HEK293 (cell line): ENCODE measurements around the gene DUSP10.

Experiments used
- CTCF ChIA-PET: fragments of 350-600 bp; formaldehyde crosslinking; extraction: SDS; loops from one replicate; lab custom pipeline; 2021; ENCODE audit warnings: antibody characterized with exemption; lab: Yijun Ruan, JAX
- POLR2A ChIA-PET: fragments of 300-600 bp; formaldehyde crosslinking; extraction: SDS; loops from one replicate; lab custom pipeline; 2020; ENCODE audit warnings: antibody characterized with exemption, inconsistent platforms; lab: Yijun Ruan, JAX
- H3K27ac ChIP-seq: fragments of 200-500 bp; sonication (Bioruptor generic); 2 replicates; pipeline ENCODE4 v1.5.1; 2014; ENCODE audit warnings: low read depth, low read length, control low read depth, inconsistent platforms; ENCODE audit errors: extremely low read depth
- H3K36me3 ChIP-seq, 2 experiments: fragments of 200-500 bp in 1 of 2; sonication (Bioruptor generic) in 1 of 2; 1 replicate in 1 of 2; 2 replicates in 1 of 2; pipeline ENCODE4 v1.5.1; 2014 to 2017; ENCODE audit warnings: inconsistent platforms in 2 of 2, low read length in 2 of 2; ENCODE audit not compliant: control insufficient read depth in 2 of 2, insufficient read depth in 1 of 2
- H3K4me1 ChIP-seq: fragments of 200-500 bp; sonication (Bioruptor generic); 2 replicates; pipeline ENCODE4 v1.5.1; 2014; ENCODE audit warnings: mild to moderate bottlenecking, low read length, inconsistent platforms; ENCODE audit not compliant: control insufficient read depth, insufficient read depth
- H3K4me3 ChIP-seq: 2 replicates; pipeline ENCODE4 v1.5.1; 2011; ENCODE audit warnings: low read depth, mild to moderate bottlenecking, control low read depth, low read length, moderate library complexity
- H3K9me3 ChIP-seq: fragments of 200-500 bp; sonication (Bioruptor generic); 2 replicates; pipeline ENCODE4 v1.5.1; 2014; ENCODE audit warnings: low read depth, low read length, inconsistent platforms; ENCODE audit not compliant: control insufficient read depth, insufficient read depth
- SP2 ChIP-seq: fragments of 450-650 bp; formaldehyde crosslinking; IDR thresholded peaks from 2 replicates; pipeline ENCODE4 v1.5.1; 2016; ENCODE audit warnings: missing biosample characterization, missing genetic modification characterization
- ZNF175 ChIP-seq: fragments of 450-650 bp; formaldehyde crosslinking; IDR thresholded peaks from 2 replicates; pipeline ENCODE4 v1.5.1; 2016; ENCODE audit warnings: missing biosample characterization, missing genetic modification characterization
- ZNF221 ChIP-seq: fragments of 450-650 bp; formaldehyde crosslinking; IDR thresholded peaks from 2 replicates; pipeline ENCODE4 v1.5.1; 2017; ENCODE audit warnings: missing biosample characterization, missing genetic modification characterization, borderline replicate concordance
- ZNF48 ChIP-seq: fragments of 450-650 bp; formaldehyde crosslinking; IDR thresholded peaks from 2 replicates; pipeline ENCODE4 v1.5.1; 2016; ENCODE audit warnings: missing biosample characterization, missing genetic modification characterization
- ZNF548 ChIP-seq: fragments of 450-650 bp; formaldehyde crosslinking; IDR thresholded peaks from 2 replicates; pipeline ENCODE4 v1.5.1; 2016; ENCODE audit warnings: missing biosample characterization, missing genetic modification characterization
- ZNF558 ChIP-seq: fragments of 450-650 bp; formaldehyde crosslinking; IDR thresholded peaks from 2 replicates; pipeline ENCODE4 v1.5.1; 2016; ENCODE audit warnings: missing biosample characterization, missing genetic modification characterization
- TF ChIP-seq, protein P1 (sequence below): fragments of 450-650 bp; formaldehyde crosslinking; IDR thresholded peaks from 2 replicates; pipeline ENCODE4 v1.5.1; 2016; ENCODE audit warnings: missing biosample characterization, missing genetic modification characterization
- TF ChIP-seq, protein P2 (sequence below): fragments of 450-650 bp; formaldehyde crosslinking; conservative IDR thresholded peaks from 2 replicates; pipeline ENCODE4 v1.5.1; 2016; ENCODE audit warnings: low read depth, missing biosample characterization, missing genetic modification characterization
- TF ChIP-seq, protein P3 (sequence below): fragments of 450-650 bp; formaldehyde crosslinking; IDR thresholded peaks from 2 replicates; pipeline ENCODE4 v1.5.1; 2016; ENCODE audit warnings: missing biosample characterization, missing genetic modification characterization, borderline replicate concordance
- TF ChIP-seq, protein P4 (sequence below): fragments of 450-650 bp; formaldehyde crosslinking; IDR thresholded peaks from 2 replicates; pipeline ENCODE4 v1.5.1; 2016; ENCODE audit warnings: missing biosample characterization, missing genetic modification characterization, low read depth
- TF ChIP-seq, protein P5 (sequence below): fragments of 450-650 bp; formaldehyde crosslinking; IDR thresholded peaks from 2 replicates; pipeline ENCODE4 v1.5.1; 2017; ENCODE audit warnings: missing biosample characterization, missing genetic modification characterization

Gene DUSP10

DNA sequence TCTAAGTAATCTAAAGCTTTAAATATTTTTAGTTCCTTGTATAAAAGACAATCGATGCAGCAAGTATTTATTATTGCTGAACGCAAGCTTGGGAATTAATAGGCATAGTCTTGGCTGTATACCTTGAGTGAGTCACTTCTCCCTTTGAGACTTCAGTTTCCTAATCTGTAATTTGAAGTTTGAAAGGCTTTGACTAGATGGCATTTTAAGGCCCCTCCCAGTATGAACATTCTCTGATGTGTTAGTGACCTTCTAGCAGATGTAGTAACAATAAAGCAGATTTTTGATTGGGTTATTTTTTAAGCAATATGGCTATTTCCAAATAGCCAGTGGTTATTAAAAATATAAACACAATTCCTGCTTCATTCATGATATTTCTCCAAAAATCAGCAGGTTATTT lies 58.2 kb downstream of the DUSP10 start (continued):
- TF ChIP-seq, protein P1, sequence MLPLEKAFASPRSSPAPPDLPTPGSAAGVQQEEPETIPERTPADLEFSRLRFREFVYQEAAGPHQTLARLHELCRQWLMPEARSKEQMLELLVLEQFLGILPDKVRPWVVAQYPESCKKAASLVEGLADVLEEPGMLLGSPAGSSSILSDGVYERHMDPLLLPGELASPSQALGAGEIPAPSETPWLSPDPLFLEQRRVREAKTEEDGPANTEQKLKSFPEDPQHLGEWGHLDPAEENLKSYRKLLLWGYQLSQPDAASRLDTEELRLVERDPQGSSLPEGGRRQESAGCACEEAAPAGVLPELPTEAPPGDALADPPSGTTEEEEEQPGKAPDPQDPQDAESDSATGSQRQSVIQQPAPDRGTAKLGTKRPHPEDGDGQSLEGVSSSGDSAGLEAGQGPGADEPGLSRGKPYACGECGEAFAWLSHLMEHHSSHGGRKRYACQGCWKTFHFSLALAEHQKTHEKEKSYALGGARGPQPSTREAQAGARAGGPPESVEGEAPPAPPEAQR (tag by site-specific recombination), result no peak
- TF ChIP-seq, protein P2, sequence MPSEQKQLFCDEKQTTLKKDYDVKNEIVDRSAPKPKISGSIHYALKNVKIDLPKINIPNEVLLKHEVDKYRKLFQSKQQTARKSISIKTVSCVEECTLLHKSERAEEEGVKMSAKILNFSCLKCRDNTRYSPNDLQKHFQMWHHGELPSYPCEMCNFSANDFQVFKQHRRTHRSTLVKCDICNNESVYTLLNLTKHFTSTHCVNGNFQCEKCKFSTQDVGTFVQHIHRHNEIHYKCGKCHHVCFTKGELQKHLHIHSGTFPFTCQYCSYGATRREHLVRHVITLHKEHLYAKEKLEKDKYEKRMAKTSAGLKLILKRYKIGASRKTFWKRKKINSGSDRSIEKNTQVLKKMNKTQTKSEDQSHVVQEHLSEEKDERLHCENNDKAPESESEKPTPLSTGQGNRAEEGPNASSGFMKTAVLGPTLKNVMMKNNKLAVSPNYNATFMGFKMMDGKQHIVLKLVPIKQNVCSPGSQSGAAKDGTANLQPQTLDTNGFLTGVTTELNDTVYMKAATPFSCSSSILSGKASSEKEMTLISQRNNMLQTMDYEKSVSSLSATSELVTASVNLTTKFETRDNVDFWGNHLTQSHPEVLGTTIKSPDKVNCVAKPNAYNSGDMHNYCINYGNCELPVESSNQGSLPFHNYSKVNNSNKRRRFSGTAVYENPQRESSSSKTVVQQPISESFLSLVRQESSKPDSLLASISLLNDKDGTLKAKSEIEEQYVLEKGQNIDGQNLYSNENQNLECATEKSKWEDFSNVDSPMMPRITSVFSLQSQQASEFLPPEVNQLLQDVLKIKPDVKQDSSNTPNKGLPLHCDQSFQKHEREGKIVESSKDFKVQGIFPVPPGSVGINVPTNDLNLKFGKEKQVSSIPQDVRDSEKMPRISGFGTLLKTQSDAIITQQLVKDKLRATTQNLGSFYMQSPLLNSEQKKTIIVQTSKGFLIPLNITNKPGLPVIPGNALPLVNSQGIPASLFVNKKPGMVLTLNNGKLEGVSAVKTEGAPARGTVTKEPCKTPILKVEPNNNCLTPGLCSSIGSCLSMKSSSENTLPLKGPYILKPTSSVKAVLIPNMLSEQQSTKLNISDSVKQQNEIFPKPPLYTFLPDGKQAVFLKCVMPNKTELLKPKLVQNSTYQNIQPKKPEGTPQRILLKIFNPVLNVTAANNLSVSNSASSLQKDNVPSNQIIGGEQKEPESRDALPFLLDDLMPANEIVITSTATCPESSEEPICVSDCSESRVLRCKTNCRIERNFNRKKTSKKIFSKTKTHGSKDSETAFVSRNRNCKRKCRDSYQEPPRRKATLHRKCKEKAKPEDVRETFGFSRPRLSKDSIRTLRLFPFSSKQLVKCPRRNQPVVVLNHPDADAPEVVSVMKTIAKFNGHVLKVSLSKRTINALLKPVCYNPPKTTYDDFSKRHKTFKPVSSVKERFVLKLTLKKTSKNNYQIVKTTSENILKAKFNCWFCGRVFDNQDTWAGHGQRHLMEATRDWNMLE (tag by site-specific recombination), result no peak

DNA sequence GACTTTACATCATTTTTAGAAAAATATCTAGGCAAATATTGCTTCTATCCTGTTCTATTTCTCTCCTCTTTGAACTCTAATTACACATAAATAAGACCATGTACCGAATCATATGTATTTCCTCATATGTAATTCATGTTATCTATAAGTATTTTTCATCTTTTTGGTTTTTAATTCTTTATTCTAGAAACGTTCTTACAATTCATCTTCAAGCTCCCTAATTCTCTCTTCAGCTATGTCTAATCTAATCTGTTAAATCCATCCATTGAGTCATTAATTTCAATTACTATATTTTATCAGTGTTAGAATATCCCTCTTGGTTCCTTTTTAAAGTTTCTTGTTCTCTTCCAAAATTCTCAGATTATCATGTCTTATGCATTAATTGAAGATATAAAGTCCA lies 61.8 kb downstream of the DUSP10 start:
- H3K36me3 ChIP-seq, result no peaks in the 10 kb centered on the region
- no peaks in the 10 kb centered on the region for H3K9me3 ChIP-seq
- H3K4me1 ChIP-seq, result no peaks in the 10 kb centered on the region
- TF ChIP-seq, protein P3, sequence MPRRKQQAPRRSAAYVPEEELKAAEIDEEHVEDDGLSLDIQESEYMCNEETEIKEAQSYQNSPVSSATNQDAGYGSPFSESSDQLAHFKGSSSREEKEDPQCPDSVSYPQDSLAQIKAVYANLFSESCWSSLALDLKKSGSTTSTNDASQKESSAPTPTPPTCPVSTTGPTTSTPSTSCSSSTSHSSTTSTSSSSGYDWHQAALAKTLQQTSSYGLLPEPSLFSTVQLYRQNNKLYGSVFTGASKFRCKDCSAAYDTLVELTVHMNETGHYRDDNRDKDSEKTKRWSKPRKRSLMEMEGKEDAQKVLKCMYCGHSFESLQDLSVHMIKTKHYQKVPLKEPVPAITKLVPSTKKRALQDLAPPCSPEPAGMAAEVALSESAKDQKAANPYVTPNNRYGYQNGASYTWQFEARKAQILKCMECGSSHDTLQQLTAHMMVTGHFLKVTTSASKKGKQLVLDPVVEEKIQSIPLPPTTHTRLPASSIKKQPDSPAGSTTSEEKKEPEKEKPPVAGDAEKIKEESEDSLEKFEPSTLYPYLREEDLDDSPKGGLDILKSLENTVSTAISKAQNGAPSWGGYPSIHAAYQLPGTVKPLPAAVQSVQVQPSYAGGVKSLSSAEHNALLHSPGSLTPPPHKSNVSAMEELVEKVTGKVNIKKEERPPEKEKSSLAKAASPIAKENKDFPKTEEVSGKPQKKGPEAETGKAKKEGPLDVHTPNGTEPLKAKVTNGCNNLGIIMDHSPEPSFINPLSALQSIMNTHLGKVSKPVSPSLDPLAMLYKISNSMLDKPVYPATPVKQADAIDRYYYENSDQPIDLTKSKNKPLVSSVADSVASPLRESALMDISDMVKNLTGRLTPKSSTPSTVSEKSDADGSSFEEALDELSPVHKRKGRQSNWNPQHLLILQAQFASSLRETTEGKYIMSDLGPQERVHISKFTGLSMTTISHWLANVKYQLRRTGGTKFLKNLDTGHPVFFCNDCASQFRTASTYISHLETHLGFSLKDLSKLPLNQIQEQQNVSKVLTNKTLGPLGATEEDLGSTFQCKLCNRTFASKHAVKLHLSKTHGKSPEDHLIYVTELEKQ (tag by site-specific recombination), result no peak
- TF ChIP-seq ZNF548 (tag by site-specific recombination) (no peak), ZNF175 (tag by site-specific recombination) (no peak), ZNF221 (tag by site-specific recombination) (no peak), SP2 (no peak), ZNF48 (tag by site-specific recombination) (no peak), ZNF558 (tag by site-specific recombination) (no peak)
- TF ChIP-seq, protein P4, sequence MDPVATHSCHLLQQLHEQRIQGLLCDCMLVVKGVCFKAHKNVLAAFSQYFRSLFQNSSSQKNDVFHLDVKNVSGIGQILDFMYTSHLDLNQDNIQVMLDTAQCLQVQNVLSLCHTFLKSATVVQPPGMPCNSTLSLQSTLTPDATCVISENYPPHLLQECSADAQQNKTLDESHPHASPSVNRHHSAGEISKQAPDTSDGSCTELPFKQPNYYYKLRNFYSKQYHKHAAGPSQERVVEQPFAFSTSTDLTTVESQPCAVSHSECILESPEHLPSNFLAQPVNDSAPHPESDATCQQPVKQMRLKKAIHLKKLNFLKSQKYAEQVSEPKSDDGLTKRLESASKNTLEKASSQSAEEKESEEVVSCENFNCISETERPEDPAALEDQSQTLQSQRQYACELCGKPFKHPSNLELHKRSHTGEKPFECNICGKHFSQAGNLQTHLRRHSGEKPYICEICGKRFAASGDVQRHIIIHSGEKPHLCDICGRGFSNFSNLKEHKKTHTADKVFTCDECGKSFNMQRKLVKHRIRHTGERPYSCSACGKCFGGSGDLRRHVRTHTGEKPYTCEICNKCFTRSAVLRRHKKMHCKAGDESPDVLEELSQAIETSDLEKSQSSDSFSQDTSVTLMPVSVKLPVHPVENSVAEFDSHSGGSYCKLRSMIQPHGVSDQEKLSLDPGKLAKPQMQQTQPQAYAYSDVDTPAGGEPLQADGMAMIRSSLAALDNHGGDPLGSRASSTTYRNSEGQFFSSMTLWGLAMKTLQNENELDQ, result no peak
- TF ChIP-seq, protein P5, sequence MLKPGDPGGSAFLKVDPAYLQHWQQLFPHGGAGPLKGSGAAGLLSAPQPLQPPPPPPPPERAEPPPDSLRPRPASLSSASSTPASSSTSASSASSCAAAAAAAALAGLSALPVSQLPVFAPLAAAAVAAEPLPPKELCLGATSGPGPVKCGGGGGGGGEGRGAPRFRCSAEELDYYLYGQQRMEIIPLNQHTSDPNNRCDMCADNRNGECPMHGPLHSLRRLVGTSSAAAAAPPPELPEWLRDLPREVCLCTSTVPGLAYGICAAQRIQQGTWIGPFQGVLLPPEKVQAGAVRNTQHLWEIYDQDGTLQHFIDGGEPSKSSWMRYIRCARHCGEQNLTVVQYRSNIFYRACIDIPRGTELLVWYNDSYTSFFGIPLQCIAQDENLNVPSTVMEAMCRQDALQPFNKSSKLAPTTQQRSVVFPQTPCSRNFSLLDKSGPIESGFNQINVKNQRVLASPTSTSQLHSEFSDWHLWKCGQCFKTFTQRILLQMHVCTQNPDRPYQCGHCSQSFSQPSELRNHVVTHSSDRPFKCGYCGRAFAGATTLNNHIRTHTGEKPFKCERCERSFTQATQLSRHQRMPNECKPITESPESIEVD (tag by site-specific recombination), result no peak
- POLR2A ChIA-PET, result interaction anchor here (1.7 kb wide), 1 partner anchor 62 kb away, joined by 3 read pairs; the partner anchor contains the start of gene DUSP10
- H3K4me3 ChIP-seq, result no peak overlapping the region
- no peak overlapping the region for H3K27ac ChIP-seq
- CTCF ChIA-PET, result no interaction called here
